Activated CD8-positive, alpha-beta T cell treated with anti-CD3 and anti-CD28 coated beads for 36 hours (primary cell): ENCODE measurements around the gene NMRK2. TPM values are rescaled to one million over a fixed set of nuclear protein-coding genes. Genes with fewer than 3 reads are reported as not detected.
A peak's percentile ranks its signal among the peaks of the same experiment; 100 is the strongest.
"Not testable (repeated sequence)": the region's sequence is repeated elsewhere in the genome, so short reads cannot be mapped to it uniquely, and the experiment has no call there.

Experiments
- ATAC-seq: fragments of 200-7000 bp; cut with Tn5 transposase; one replicate; pipeline ENCODE4 v1.10.0; 2021; ENCODE audit warnings: mild to moderate bottlenecking, moderate library complexity
- CTCF ChIA-PET: fragments of 350-600 bp; sonication (Branson Sonifier 250); formaldehyde crosslinking; loops from one replicate; lab custom pipeline; 2021; ENCODE audit warnings: antibody characterized with exemption; lab: Charles Lee
- POLR2A ChIA-PET: fragments of 350-600 bp; sonication (Branson Sonifier 250); formaldehyde crosslinking; loops from one replicate; lab custom pipeline; 2021; ENCODE audit warnings: antibody characterized with exemption; lab: Charles Lee
- DNase-seq: peaks from one replicate; pipeline ENCODE4 v3.0.0-alpha.2; 2020
- H3K27ac Mint-ChIP-seq: one replicate; pipeline ENCODE4 v1.8.0; 2021; ENCODE audit warnings: mild to moderate bottlenecking, mixed read lengths
- H3K27me3 Mint-ChIP-seq: one replicate; pipeline ENCODE4 v1.8.0; 2021; ENCODE audit warnings: mixed read lengths
- H3K36me3 Mint-ChIP-seq: one replicate; pipeline ENCODE4 v1.8.0; 2021; ENCODE audit warnings: low read depth, mixed read lengths
- H3K4me1 Mint-ChIP-seq: one replicate; pipeline ENCODE4 v1.8.0; 2021; ENCODE audit warnings: low read depth, mixed read lengths
- H3K4me3 Mint-ChIP-seq: one replicate; pipeline ENCODE4 v1.8.0; 2021; ENCODE audit warnings: mild to moderate bottlenecking, moderate library complexity, mixed read lengths
- H3K9me3 Mint-ChIP-seq: one replicate; pipeline ENCODE4 v1.8.0; 2021; ENCODE audit warnings: mixed read lengths
- CTCF ChIP-seq: fragments of 200-600 bp; IDR thresholded peaks from one replicate; pipeline ENCODE4 v1.8.0; 2022; ENCODE audit warnings: antibody characterized with exemption, mild to moderate bottlenecking
- intact Hi-C: fragments of 100-400 bp; cut with micrococcal nuclease; formaldehyde crosslinking; loops from one replicate; pipeline ENCODE4 v1.10.0; 2022
- total RNA-seq, 2 experiments: library from RNA; stranded (reverse); gene quantifications; one replicate each; pipeline ENCODE4 v1.2.3, GENCODE V29; 2021

Gene NMRK2
- not detected for total RNA-seq

- CTCF ChIA-PET: interaction anchor here (2.2 kb wide), 1 partner anchor 207 kb away, joined by 6 read pairs; no protein-coding TSS in a partner anchor
- peaks cover 12% of the 10 kb centered on the region for H3K27me3 Mint-ChIP-seq
- H3K9me3 Mint-ChIP-seq: no peaks in the 10 kb centered on the region
- ATAC-seq (peak; percentile 34), DNase-seq (peak; percentile 20)
- no peak within 1 kb of the TSS for H3K4me3 Mint-ChIP-seq
- intact Hi-C loops: no loop called here
- no peaks in the 10 kb centered on the region for H3K36me3 Mint-ChIP-seq
- H3K4me1 Mint-ChIP-seq: no peaks in the 10 kb centered on the region
- no peak within 1 kb of the TSS for H3K27ac Mint-ChIP-seq
- POLR2A ChIA-PET: no interaction called here
- TF ChIP-seq CTCF: no peak
These were observed at the start of gene NMRK2 for GRCh38 chr19:3932931-3933810. NMRK2 (plus strand) TSS chr19:3933069; CDS start chr19:3933672, 603 bp downstream.

DNA sequence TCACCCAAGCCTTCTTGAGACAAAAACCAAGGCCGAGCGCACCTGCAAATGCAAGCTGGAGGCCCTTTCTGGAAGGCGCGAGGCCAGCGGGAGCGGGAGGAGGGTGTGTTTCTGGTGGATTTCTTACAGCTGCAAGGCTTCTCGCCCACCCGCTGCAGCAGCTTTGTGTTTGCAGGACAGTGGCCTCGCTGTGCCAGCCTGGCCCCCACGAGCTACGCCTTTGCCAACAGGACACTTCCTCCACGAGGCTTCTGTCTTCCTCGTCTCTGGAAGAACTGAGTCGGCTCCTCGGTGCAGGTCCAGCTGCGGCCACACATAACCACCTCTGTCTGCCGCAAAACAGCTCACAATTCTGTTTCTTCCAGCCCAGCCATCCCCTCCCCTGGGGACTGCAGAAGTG lies 42.3 kb upstream of the NMRK2 start:
- POLR2A ChIA-PET: interaction anchor here (0.9 kb wide), 1 partner anchor 10 kb away, joined by 3 read pairs; no protein-coding TSS in a partner anchor

DNA sequence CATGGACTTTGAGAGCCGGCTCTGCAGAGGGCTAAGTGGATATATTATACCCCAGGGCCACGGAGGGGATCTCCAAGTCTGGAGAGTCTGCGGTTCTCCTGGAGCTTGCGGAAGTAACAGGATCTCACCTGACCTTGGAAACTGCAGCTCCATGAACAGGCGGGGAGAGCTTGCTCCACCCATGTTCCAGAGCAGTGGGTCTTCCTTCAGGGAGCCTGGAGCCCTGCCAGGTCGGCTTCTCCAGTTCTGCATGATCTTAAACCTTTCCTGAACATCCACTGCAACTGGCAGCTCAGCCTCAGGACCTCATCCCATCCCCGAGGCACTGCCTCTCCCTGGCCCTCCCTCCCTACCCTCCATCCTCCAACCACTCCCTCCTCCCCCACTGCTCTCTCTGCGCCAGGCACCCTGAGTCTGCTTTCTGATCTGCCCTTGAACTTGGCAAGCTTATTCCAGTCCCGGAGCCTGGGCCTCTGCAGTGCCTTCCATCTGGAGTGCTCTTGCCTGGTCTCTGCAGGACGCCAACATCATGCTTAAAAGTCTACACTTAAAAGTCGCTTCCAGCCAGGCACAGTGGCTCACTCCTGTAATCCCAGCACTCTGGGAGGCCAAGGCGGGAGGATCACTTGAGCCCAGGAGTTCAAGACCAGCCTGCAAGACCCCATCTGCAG lies 39.2 kb upstream of the NMRK2 start:
- ChIA-PET CTCF (no interaction called here), POLR2A (no interaction called here)
- Mint-ChIP-seq H3K27me3 (no peaks in the 10 kb centered on the region), H3K27ac (no peak overlapping the region), H3K4me3 (no peak overlapping the region), H3K4me1 (peaks cover 4% of the 10 kb centered on the region), H3K36me3 (no peaks in the 10 kb centered on the region), H3K9me3 (no peaks in the 10 kb centered on the region)
- TF ChIP-seq CTCF: no peak
- intact Hi-C loops: no loop called here
- ATAC-seq: no peak
- DNase-seq: no peak

More for the DNA sequence above, 42.3 kb upstream of the NMRK2 start:
- ATAC-seq (no peak), DNase-seq (no peak)
- CTCF ChIA-PET: interaction anchor here (0.6 to 1.2 kb wide), 3 partner anchors 9 to 24 kb away, joined by 3 read pairs; no protein-coding TSS in a partner anchor
- Mint-ChIP-seq H3K36me3 (no peaks in the 10 kb centered on the region), H3K4me3 (no peak overlapping the region), H3K27me3 (no peaks in the 10 kb centered on the region), H3K27ac (no peak overlapping the region), H3K4me1 (no peaks in the 10 kb centered on the region), H3K9me3 (no peaks in the 10 kb centered on the region)
- TF ChIP-seq CTCF: no peak
- intact Hi-C loops: no loop called here

GRCh38 chr19:3894959-3895358 lies 37.9 kb upstream of the NMRK2 start:
- DNase-seq, H3K27me3 Mint-ChIP-seq, H3K4me3 Mint-ChIP-seq, intact Hi-C loops, H3K4me1 Mint-ChIP-seq, ATAC-seq, H3K9me3 Mint-ChIP-seq, H3K36me3 Mint-ChIP-seq, POLR2A ChIA-PET, CTCF ChIA-PET, H3K27ac Mint-ChIP-seq: not testable (repeated sequence)

GRCh38 chr19:3895788-3896187 lies 37.1 kb upstream of the NMRK2 start:
- H3K4me1 Mint-ChIP-seq: peaks cover 4% of the 10 kb centered on the region
- H3K9me3 Mint-ChIP-seq: peaks cover 1% of the 10 kb centered on the region
- intact Hi-C loops: no loop called here
- H3K4me3 Mint-ChIP-seq: no peak overlapping the region
- no peak overlapping the region for H3K27ac Mint-ChIP-seq
- H3K27me3 Mint-ChIP-seq: no peaks in the 10 kb centered on the region
- POLR2A ChIA-PET: no interaction called here
- ATAC-seq (no peak), DNase-seq (no peak)
- H3K36me3 Mint-ChIP-seq: no peaks in the 10 kb centered on the region
- CTCF ChIA-PET: interaction anchor here (1.2 kb wide), 1 partner anchor 290 kb away, joined by 4 read pairs; no protein-coding TSS in a partner anchor
- no peak for TF ChIP-seq CTCF
